GM13976 (cell line): ENCODE data around the gene CSF1R.

ENCODE experiments used
- DNase-seq: peaks from one replicate; pipeline ENCODE4 v3.0.0; 2012; ENCODE audit warnings: low spot score
- CTCF ChIP-seq: IDR thresholded peaks from 2 replicates; pipeline ENCODE4 v1.5.1; 2012; ENCODE audit warnings: borderline replicate concordance, mild to moderate bottlenecking; ENCODE audit not compliant: insufficient read depth; ENCODE audit errors: extremely low read depth, missing control alignments, control extremely low read depth
- in situ Hi-C: fragments of 300-500 bp; cut with MboI; formaldehyde crosslinking; loops from one replicate; pipeline ENCODE4 v1.12.0; 2022; ENCODE audit warnings: low sequenced_read_pairs, mixed read lengths, inconsistent platforms; ENCODE audit not compliant: unreplicated experiment

The CSF1R gene

GRCh38 chr5:150121448-150122157, 35.2 kb upstream of the CSF1R start:
- DNase-seq, result no peak
- no peak for TF ChIP-seq CTCF
- in situ Hi-C loops, result no loop called here

- DNase-seq, result no peak
- no peak for TF ChIP-seq CTCF
- in situ Hi-C loops, result no loop called here
Measured at GRCh38 chr5:150120617-150121447, 34.5 kb upstream of the CSF1R start.

GRCh38 chr5:150120062-150120441, 33.7 kb upstream of the CSF1R start:
- TF ChIP-seq CTCF, result no peak

GRCh38 chr5:150119421-150120061, 33.2 kb upstream of the CSF1R start:
- in situ Hi-C loops, result no loop called here
- no peak for DNase-seq
- no peak for TF ChIP-seq CTCF

More at GRCh38 chr5:150120062-150120441, 33.7 kb upstream of the CSF1R start:
- in situ Hi-C loops, result no loop called here
- DNase-seq, result no peak

GRCh38 chr5:150118561-150119229, 32.3 kb upstream of the CSF1R start:
- TF ChIP-seq CTCF, result no peak
- in situ Hi-C loops, result no loop called here
- no peak for DNase-seq

- TF ChIP-seq CTCF, result no peak
- in situ Hi-C loops, result no loop called here
- DNase-seq, result no peak
Measured at GRCh38 chr5:150117945-150118560, 31.7 kb upstream of the CSF1R start.
